ENCODE measurements around the gene BUB1B.

GRCh38 chr15:40162552-40162951, 1.7 kb downstream of the BUB1B start:
- TF ChIP-seq CTCF (IDR thresholded peaks at IDR 0.05): no peak
- TF ChIP-seq ZFX (IDR thresholded peaks at IDR 0.05; ENCODE audit: borderline replicate concordance): no peak
